ENCODE results near the gene MAML2. TPM values are rescaled to one million over a fixed set of nuclear protein-coding genes. Genes with fewer than 3 reads are reported as not detected.

The MAML2 gene
- total RNA-seq, 1 experiment from 2014 or later, result 2.7 TPM

DNA sequence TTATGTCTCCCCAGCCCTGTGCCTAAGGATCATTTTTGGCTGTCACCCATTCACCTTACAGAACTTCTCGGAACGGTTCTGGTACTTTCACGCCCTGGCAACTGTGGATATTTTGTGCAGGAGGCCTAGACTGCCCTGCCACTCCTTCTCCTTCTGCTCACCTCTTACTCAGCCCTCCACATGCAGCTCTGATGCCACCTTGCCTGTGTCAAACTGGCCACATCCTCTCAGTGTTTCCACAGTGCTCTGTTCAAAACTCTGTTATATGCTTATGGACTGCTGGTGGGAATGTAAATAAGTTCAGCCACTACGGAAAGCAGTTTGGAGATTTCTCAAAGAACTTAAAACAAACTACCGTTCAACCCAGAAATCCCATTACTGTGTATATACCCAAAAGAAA is 318.3 kb downstream of the MAML2 start:
- Histone ChIP-seq H3K14ac (ENCODE audit: insufficient read depth, low read length) (no peak overlapping the region), H4K5ac (ENCODE audit: insufficient read length, low read depth, low read length) (no peak overlapping the region), H3K56ac (ENCODE audit: insufficient read length, low read depth, low read length) (no peak overlapping the region), H3K79me2 (ENCODE audit: insufficient read depth, low read length) (no peaks in the 10 kb centered on the region), H3K23ac (ENCODE audit: insufficient read length, low read depth, low read length) (no peak overlapping the region), H2BK5ac (ENCODE audit: insufficient read length, low read length) (no peak overlapping the region), H3K4me2 (ENCODE audit: insufficient read depth, insufficient read length, low read length) (no peak overlapping the region), H2BK15ac (ENCODE audit: low read depth, low read length) (no peak overlapping the region), H3K23me2 (ENCODE audit: insufficient read length, low read depth, low read length, poor library complexity, severe bottlenecking) (no peaks in the 10 kb centered on the region), H3K18ac (ENCODE audit: insufficient read length, low read depth, low read length) (no peak overlapping the region), H2AFZ (ENCODE audit: low read length) (no peak overlapping the region), H4K8ac (replicated peaks; ENCODE audit: insufficient read length, low read depth, low read length) (no peak overlapping the region), H2BK20ac (ENCODE audit: low read depth, low read length, poor library complexity, severe bottlenecking) (no peak overlapping the region), H2BK12ac (ENCODE audit: insufficient read length, low read depth, low read length) (no peak overlapping the region), H4K20me1 (ENCODE audit: control insufficient read depth, insufficient read depth, insufficient read length) (no peaks in the 10 kb centered on the region), H3K79me1 (ENCODE audit: insufficient read depth, low read depth, low read length, poor library complexity, severe bottlenecking) (no peaks in the 10 kb centered on the region), H3K27me3 (ENCODE audit: insufficient read depth, low read length) (no peaks in the 10 kb centered on the region), H3K27ac (ENCODE audit: insufficient read length, low read depth, low read length) (no peak overlapping the region), H3T11ph (ENCODE audit: low read length) (no peak overlapping the region), H4K91ac (ENCODE audit: insufficient read length, low read depth, low read length) (no peak overlapping the region), H2BK120ac (ENCODE audit: low read depth, low read length, poor library complexity, severe bottlenecking) (no peak overlapping the region), H3K4me1 (ENCODE audit: insufficient read depth, low read length) (peaks cover 4% of the 10 kb centered on the region; the same call in 1 of the 2 replicates), H3K4ac (ENCODE audit: low read depth, low read length) (no peak overlapping the region), H3K9me3 (ENCODE audit: control insufficient read depth, low read depth, low read length) (no peaks in the 10 kb centered on the region), H3K9ac (ENCODE audit: extremely low read depth, insufficient read length, low read length) (no peak overlapping the region), H2AK5ac (ENCODE audit: insufficient read length, low read length) (no peak overlapping the region)
- TF ChIP-seq, protein P1, sequence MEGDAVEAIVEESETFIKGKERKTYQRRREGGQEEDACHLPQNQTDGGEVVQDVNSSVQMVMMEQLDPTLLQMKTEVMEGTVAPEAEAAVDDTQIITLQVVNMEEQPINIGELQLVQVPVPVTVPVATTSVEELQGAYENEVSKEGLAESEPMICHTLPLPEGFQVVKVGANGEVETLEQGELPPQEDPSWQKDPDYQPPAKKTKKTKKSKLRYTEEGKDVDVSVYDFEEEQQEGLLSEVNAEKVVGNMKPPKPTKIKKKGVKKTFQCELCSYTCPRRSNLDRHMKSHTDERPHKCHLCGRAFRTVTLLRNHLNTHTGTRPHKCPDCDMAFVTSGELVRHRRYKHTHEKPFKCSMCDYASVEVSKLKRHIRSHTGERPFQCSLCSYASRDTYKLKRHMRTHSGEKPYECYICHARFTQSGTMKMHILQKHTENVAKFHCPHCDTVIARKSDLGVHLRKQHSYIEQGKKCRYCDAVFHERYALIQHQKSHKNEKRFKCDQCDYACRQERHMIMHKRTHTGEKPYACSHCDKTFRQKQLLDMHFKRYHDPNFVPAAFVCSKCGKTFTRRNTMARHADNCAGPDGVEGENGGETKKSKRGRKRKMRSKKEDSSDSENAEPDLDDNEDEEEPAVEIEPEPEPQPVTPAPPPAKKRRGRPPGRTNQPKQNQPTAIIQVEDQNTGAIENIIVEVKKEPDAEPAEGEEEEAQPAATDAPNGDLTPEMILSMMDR (conservative IDR thresholded peaks at IDR 0.05), result no peak
- Mint-ChIP-seq H3K4me3 (no peak overlapping the region), H3K27me3 (ENCODE audit: low read depth) (no peaks in the 10 kb centered on the region), H3K4me1 (peaks cover 8 to 10% of the 10 kb centered on the region in 2 experiments), H3K27ac (no peak overlapping the region; a peak in 1 of 7 replicates), H3K9me3 (no peaks in the 10 kb centered on the region), H3K36me3 (ENCODE audit: insufficient read depth in 1 of 3, low read depth in 3 of 3) (no peaks in the 10 kb centered on the region)
- DNase-seq, result no peak
- WGBS (ENCODE audit: extremely low coverage, insufficient read length, low lambda C conversion rate), result no CpG with 5 or more reads among the region's 5 CpGs
